Stimulated activated CD8-positive, alpha-beta memory T cell treated with anti-CD3 and anti-CD28 coated beads, Interleukin-7, amount 100 ng/mL, for 24 hours (primary cell): Measurements from ENCODE around the gene HADHB.

Source experiments
- DNase-seq: peaks from one replicate; pipeline ENCODE4 v3.0.0-alpha.2; 2020; ENCODE audit warnings: low read depth

Gene HADHB

DNA sequence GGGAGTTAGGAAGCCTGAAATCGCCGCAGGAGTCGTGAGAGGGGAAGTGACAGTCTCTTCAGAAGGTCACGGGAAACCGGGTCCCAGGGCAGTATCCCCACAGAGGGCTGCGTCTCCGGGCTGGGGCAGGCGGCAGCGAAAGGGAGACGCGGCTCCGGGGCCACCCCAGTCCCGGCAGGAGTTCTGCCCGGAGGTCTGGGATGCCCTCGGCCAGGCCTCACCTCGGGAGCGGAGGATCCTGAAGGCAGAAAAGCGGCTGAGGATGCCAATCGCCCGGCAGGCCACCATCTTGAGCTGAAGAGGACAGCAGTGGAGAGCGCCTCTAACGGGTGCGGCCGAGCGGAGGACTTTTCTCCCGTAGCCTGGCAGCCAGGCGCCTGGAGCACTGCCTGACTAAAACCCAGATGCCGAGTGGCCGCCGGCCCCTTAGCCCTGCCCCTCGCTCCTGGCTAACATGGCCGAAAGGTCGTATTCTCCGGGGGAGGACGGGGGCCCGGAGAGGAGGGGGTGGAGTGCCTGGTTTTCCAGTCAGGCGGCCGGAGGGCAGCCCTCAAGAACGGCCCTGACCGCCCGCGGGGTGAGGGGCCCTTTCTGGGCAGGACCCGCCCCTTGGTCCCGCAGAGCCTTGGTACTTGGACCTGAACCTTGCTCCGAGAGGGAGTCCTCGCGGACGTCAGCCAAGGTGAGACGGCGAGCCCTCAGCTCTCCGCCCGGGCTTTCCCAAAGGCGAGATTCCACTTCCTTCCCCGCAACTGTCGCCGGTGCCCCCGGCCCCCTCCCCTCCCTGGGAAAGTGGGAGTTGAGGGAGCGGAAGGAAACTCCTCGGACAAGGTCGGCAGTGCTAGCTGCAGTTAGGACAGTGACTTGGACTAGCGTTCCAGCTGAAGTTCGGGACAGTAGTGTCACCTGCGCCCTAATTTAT is at the start of gene HADHB, which contains the start of gene HADHA:
TSS of gene HADHB (plus strand) at position 631 of the 922 bp plus-strand sequence. CDS start 9,316 bp downstream, outside the sequence.
TSS of gene HADHA (minus strand) at position 324 of the 922 bp plus-strand sequence. CDS start at position 288, 36 bp downstream.
- peak; percentile 63 for DNase-seq

DNA sequence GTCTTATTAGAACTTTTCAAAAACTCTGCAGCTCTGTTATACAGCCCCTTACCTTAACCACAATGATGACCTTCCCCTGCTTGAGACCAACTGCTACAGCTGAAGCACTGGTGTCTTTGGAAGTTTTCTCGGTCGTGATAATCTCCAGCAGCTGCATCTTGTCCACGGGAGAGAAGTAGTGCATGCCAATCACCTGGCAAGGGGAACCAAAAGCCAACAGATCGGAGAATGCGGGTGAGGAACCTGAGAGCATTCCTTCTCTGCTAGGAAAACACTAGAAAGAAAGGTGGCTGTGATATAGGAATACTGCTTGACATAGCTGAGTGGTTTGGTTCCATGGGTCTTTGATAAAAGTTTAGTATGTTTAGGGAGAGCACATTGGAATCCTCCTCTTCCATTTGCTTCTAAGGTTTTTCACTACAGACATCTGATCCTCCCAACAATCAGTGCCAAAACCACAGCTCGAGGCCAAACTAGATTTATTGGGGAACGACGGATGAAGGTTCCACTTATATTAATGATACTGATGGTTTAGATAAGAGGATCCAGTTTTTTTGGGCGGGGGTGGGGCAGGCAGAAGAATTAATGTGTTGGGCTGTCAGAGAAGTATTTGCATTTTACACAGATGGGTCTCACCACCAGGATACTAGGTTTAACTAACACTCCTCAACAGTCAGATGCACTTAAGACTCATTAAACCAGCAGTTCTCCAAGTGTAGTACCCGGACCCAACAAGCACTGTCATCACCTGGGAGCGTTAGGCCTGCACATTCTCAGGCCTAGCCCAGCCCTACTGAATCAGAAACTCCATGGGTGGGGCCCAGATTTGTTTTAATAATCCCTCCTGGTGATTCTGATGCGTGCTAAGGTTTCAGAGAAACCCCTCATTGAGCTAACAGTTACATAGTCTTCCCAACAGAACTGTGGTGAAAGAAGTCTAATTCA is 49.4 kb upstream of the HADHB start:
- DNase-seq: no peak

DNA sequence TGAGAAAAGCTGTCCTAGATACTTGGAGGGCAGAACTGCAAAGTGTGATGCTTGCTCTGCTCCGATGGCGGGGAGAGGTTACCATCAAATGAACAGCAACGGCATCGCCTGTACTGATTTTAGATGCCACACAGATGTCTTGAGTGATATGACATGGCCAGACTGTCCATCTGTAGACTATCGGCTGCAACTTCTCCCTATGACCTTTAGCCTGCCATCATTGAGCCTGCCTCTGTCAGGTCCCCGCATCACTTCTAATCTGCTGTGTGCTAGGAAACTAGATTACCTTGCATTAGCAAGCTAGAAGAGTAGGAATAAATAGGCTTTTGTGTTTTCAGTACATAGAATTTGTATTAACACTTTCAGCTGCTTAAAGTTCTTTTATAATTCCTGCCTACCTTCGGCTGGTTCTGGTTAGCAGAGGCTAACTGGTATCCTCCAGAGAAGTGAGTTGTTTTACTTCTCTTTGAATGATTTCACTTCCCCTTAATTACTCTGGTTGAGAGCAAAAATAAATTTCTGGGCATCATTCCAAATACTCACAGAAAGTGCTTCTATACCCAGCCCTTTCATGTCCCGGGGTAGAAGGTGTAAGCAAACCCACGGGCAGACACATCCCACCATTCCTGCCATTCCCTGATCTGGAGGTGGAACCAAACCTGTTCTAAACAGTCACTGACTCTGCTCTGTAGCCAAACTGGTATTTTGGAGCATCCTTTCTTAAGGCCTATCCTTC is 47.9 kb upstream of the HADHB start:
- DNase-seq: no peak

DNA sequence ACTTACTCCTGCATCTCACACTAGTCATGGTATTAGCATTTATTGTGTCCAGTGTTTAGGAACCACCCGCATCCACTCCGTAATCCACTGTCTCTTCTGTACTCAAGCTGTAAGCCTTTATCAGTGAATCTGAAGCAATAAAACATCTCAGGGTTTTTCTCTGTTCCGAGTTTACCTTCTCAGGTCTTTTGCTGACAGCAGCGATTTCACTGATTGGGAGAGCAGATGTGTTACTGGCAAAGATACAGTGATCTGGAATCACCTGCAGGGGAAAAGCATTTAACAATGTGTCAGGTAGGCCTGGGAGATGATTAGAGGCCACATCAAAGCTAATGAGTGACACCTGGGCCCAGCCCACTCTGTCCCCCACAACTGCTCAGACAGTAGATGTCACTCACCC is 47.2 kb upstream of the HADHB start:
- no peak for DNase-seq

DNA sequence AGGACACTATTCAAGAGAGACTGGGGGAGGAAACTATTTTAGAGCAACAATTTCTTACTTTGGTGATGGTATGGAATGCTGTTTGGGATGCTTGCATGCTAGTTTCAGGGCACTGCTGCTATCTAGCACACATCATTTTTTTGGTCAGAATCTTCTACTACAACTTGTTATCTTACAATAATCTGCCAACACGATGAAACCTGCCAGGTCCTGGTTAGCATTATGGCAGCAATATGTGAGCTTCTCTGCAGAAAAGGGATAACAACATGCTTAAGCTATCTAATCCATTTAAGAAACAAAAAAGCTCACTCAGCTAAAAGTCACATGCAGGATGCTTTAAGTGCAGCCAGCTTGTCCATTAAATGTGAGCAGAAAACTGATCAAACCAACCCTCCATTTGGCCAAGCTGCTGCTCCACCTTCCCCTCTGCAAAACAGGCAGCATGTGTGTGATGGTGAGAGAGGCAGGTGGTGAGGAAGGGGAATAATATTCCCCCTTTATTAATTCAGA is 41.7 kb upstream of the HADHB start:
- DNase-seq: no peak

DNA sequence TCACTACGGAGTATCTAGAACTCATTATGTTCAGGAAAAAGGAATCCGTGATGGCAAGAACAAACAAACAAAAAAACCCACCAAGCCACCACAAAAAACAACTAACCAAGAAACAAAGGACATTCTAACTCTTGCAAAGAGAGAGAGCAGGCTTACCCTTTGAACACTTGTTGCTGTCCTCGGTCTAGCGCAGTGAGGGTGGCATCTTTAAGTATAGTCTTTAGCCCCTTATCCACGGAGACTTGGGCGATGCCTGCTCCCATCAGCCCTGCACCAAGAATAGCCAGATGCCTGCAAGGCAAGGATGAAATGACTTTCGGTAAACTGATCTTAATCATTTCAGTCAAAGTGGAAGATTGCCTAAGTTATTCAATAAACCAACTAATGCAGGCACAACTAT is 40.8 kb upstream of the HADHB start:
- DNase-seq: no peak

DNA sequence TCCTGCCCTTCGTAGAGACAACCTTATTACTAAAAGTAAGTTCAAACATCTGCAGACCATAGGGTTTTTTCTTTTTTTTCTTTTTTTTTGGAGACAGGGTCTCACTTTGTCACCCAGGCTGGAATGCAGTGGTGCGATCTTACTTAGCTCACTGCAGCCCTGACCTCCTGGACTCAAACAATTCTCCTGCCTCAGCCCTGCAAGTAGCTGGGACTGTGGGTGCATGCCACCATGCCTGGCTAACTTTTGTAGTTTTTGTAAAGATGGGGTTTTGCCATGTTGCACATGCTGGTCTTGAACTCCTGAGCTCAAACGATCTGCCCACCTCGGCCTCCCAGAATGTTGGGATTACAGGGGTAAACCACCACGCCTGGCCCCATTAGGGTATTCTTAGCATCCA is 32.7 kb upstream of the HADHB start:
- no peak for DNase-seq

DNA sequence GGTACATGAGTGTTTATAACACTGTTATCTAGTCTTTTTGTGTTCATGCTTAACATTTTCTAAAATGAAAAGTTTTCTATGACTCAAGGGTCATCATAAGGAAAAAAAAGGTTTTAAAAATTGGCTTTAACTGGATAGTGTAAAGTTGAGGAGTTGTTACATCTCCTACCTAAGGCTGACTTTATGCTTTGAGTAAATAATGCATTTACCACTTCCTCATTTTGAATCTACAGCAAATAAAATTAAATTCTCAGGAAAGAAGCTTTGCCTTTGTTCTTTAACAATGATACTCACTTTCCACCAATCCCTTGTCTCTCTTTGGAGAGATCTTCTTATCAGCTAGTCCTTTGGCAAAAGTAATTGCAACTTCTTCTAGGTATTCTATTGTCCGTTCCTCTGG is 30.0 kb upstream of the HADHB start:
- no peak for DNase-seq

DNA sequence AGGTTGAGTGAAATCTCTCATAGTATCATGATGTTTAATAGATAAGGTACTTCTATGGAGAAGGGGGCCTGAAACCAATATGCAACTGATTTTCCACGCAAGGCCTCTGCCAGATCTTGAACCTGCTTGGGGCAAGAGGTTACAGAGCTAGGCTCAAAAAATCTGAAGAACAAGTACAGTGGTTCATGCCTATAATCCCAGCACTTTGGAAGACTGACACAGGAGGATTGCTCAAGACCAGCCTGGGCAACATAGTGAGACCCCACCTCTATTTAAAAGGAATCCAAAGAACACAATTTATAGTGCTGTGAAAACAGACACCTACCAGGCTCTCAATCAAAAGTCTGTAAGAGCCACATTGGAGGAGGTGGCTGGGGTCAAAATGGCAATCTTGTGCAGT is 28.9 kb upstream of the HADHB start:
- no peak for DNase-seq

DNA sequence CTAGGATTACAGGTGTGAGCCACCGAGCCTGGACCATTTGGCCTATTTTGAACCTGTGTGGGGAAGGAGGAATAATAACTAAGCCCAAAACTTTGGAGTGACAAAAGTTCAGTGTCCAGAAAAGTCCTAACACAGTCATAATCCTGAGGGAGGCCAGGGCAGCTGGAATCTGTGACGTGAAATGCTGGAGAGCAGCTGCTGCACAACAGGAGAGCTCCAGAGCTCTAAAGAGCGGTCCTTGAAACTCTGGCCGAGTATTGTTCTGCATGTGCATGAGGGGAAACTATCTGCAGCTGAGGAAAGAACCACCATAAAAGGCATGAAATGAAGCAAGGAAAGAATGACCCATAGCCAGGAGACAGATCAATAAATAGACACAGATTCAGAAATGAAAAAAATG is 28.2 kb upstream of the HADHB start:
- DNase-seq: no peak

DNA sequence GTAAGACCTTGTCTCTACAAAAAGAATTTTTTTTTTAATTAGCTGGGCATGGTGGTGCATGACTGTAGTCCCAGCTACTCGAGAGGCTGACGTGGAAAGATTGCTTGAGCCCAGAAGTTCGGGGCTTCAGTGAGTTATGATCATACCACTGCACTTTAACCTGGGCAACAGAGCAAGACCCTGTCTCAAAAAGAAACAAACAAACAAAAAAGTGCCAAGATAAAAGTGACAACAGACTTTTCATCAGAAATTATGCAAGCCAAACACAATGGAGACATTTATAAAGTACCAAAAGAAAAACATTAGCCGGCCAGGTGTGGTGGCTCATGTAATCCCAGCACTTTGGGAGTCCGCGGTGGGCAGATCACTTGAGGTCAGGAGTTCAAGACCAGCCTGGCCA is 27.0 kb upstream of the HADHB start:
- DNase-seq: no peak

DNA sequence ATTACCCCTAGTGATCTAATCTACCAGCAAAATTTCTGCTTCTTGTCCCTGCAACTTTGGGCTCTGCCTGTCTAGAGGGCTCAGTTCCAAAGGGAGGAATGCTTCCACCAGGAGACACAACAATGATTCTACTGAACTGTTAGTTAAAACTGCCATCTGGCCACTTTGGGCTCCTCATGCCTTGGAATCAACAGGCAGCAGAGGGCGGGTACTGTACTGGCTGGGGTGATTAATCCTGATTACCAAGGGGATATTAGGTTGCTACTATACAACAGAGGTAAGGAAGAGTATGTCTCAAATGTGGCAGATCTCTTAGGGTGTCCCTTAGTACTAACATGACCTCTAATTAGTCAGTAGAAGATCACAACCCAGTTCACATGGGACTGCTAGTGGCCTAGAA is 21.7 kb upstream of the HADHB start:
- DNase-seq: no peak

DNA sequence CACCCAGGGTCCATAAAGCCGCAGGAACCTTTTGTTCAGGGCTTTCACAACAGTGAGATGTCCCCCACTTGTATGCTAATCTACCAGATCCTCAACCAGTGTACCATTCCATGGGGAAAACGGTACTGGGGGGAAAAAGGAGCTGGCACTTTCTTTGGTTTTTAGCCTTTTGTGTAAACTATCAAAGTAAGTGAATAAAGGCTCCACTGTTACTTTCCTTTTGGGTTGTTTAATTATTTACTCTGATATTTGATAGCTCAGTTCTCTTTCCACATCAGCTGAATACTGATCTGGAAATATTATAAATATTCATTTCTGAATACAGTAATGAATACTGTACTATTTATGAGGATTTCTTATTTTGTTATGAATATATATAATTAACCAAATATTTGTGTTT is 20.6 kb upstream of the HADHB start:
- no peak for DNase-seq

DNA sequence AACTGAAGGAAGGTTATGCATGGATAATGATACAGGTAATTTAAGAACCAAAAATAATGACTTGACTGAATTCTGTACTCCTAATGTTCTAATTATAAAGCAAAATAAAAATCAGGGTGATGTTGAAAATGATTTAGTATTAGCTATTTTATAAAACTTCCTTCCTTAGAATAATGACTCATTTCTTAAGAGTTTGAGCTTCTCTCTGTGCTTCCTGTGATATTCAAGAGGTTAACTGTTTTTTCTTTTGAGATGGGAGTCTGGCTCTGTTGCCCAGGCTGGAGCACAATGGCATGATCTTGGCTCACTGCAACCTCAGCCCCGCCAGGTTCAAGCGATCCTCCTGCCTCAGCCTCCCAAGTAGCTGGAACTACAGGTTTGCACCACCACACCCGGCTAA is 15.1 kb upstream of the HADHB start:
- no peak for DNase-seq

DNA sequence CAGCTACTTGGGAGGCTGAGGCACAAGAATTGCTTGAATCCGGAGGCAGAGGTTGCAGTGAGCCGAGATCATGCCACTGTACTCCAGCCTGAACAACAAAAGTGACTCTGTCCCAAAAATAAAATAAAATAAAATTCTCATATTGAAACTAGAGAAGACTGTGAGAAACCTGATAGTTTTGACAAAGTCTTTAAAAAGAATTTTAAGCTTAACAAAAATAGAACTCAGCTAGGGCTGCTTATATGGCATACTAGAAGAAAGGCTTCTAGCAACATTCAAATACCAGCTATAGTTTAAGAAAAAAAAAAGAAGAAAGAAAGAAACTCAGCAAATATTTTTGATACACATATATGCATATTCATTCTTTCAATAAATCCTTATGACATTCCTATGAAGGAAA is 13.9 kb upstream of the HADHB start:
- no peak for DNase-seq

DNA sequence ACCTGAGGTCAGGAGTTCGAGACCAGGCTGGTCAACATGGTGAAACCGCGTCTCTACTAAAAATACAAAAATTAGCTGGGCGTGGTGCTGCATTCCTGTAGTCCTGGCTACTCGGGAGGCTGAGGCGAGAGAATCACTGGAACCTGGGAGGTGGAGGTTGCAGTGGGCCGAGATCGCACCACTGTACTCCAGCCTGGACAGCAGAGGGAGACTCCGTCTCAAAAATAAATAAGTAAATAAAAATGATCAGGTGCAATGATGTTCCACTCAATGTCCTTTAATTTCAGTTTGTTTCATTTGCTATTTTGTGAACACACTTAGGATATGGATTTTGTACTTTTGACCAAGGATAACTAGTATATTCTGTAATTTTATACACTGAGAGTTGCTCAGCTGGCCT is 9.7 kb upstream of the HADHB start:
- DNase-seq: no peak

DNA sequence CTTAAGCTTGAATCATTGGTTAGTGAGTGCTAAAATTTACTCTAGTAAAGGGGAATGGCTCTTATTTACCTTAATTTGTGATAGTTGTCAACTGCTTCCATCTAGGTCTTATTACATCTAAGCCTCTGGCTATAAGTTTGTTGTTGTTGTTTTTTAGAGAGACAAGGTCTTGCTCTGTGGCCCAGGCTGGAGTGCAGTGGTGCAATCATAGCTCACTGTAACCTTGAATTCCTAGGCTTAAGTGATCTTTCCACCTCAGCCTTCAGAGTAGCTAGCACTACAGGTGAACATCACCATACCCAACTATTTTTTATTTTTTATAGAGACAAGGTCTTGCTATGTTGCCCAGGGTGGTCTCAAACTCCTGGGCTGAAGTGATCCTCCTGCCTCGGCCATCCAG is 6.9 kb upstream of the HADHB start:
- DNase-seq: no peak

DNA sequence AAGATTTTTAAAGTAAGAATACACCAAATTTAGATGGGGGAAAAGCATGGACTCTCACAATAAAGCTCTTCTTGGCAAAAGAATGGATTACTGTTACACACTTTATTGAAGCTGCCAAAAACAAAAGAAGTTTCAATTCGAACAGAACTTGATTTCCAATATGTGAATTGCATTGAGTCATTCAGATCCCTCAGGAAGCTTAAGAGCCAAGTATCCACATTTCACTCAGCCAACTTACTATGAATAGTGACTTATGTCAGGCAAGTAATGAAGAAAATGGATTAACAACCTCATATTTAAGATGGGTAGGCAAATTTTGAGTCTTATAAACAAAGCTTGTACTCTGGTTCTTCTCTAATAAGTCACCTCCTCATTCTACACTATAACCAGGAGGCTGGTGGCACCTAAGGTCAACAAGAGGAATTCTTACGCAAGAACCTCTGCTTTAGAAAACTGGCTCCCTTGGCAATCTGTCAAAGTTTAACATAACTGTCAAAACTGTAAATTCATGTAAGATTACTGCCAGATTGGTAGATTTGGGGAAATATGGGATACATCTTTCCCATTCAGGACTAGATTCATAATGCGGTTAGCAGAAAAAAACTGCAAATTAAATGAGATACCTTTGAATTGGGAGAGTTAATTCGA is 6.3 kb upstream of the HADHB start:
- no peak for DNase-seq

DNA sequence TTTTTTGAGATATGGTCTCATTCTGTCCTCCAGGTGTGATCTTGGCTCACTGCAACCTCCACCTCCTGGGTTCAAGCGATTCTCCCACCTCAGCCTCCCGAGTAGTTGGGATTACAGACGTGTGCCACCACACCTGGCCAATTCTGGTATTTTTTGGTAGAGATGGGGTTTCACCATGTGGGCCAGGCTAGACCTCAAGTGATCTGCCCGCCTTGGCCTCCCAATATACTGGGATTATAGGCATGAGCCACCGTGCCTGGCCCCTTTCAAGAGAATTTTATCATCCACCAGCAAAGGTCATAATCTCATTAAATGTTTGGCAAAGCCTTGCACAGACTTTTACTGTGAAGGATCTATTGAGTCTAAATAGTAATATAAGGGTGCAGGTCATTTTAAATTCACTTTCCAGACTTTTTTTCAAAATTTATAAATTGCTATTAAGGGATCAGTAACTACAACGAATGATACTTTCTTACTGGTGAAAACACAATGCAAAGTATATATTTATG is 2.8 kb upstream of the HADHB start:
- no peak for DNase-seq

DNA sequence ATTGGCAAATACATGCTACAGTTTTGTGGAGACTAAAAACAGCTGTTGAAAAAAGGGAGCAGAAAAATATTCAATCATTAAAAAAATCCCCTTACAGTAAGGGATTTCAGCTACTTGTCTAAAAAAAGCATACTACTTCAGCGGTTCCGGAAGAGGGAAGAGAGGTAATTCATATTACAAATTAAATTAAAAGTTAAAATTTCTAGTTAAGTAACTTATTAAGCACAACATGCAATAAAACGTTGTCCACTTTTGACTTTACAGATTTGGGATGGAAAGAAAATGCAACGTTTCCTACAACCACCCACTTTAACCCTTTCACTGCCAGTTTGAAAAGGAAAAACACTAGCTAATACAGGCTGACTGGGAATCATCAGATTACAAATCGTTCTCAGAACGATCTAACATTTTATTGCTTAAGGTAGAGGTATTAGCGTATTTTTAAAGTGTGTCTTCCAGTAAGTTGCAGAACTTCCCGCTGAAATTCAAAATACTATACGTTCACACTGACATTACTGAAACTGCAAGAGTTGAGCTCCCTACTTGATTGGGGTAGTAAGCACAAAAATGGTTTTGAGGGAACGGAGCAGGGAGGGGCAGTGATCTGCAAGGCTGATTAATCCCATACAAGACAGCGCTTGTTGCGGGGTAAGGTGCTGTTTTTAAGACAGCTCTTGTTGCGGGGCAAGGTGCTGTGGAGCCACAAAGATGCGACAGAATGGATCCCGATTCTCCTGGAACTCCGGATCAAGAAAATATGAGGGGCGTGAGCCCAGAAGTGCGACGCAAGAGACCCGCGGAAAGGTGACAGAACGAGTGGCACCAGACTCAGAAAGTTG is 1.1 kb upstream of the HADHB start:
- no peak for DNase-seq
